NOMO-1 treated with DMSO at 0.1 percent for 48 hours (cell line): ENCODE data around the gene PIH1D2.
A peak's percentile ranks its signal among the peaks of the same experiment; 100 is the strongest.
"Not testable (repeated sequence)": the region's sequence is repeated elsewhere in the genome, so short reads cannot be mapped to it uniquely, and the experiment has no call there.

Experiments
- DNase-seq: peaks from one replicate; lab custom pipeline; 2025; ENCODE audit not compliant: unreplicated experiment; lab: John Stamatoyannopoulos, UW

PIH1D2 gene

DNA sequence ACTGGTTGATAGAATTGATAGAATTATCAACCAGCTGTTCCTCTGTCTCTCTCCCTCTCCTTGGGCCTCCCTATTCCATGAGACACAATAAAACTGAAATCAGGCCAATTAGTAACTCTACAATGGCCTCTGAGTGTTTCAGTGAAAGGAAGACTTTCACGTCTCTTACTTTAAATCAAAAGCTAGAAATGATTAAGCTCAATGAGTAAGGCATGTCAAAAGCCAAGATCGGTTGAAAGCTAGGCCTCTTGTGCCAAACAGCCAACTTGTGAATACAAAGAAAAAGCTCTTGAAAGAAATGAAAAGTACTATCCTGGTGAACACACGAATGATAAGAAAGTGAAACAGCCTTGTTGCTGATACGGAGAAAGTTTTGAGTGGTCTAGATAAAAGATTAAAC is 16.6 kb downstream of the PIH1D2 start:
- no peak for DNase-seq

DNA sequence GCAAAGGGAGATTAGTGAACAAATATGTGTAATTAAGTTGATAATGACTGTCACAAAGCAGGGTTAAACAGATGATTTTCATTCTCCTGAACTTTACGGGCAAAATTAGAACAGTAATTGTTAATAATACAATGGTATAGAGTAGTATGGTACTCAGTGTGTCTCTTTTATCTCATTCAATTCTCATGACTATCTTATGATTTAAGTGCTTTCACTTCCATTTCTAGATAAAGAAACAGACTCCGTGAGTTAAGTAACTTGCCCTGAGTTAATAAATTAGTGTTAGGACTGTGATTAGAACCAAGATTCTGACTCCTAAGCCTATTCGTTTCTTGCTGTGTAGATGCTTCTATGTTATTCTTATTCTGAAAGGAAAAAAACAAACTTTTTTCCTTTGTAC is 22.0 kb downstream of the PIH1D2 start:
- DNase-seq, result no peak

DNA sequence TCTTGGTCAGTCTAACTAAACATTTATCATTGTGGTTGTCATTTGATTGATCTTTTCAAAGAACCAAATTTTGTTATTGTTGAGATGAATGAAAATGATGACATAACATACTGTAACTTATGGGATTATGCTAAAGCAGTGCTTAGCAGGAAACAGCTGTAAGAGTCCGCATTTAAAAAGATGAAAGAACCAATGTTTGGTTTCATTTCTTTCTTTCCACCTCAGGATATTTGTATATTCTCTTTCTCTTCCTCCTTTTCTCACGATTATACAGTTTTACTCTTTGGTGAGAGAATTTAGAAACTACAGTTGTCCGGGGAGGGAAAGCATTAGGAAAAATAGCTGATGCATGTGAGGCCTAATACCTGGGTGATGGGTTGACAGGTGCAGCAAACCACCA is 23.1 kb downstream of the PIH1D2 start:
- peak; percentile 53 for DNase-seq

DNA sequence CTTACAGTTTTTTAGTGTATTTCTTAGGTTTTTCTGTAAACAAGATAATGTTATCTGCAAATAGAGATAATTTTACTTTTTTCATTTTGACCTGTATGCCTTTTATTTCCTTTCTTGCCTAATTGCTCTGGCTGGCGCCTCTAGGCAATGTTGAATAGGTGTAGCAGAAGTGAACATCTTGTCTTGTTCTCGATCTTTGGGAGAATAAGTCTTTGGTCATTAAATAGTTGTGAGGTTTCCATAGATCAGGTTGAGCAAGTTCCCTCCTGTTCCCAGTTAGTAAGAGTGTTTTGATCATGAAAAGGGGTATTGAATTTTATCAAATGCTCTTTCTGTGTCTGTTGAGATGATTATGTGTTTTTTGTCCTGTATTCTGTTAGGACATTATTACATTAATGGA is 24.0 kb downstream of the PIH1D2 start:
- no peak for DNase-seq

DNA sequence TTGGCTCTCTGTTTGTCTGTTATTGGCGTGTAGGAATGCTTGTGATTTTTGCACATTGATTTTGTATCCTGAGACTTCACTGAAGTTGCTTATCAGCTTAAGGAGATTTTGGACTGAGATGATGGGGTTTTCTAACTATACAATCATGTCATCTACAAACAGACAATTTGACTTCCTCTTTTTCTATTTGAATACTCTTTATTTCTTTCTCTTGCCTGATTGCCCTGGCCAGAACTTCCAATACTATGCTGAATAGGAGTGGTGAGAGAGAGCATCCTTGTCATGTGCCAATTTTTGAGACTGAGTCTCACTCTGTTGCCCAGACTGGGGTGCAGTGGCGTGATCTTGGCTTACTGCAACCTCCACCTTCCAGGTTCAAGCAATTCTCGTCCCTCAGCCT is 25.6 kb downstream of the PIH1D2 start:
- DNase-seq, result not testable (repeated sequence)

DNA sequence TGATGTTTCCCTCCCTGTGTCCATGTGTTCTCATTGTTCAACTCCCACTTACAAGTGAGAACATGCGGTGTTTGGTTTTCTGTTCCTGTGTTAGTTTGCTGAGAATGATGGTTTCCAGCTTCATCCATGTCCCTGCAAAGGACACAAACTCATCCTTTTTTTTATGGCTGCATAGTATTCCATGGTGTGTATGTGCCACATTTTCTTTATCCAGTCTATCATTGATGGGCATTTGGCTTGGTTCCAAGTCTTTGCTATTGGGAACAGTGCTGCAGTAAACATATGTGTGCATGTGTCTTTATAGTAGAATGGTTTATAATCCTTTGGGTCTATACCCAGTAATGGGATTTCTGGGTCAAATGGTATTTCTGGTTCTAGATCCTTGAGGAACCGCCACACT is 27.2 kb downstream of the PIH1D2 start:
- DNase-seq, result not testable (repeated sequence)

DNA sequence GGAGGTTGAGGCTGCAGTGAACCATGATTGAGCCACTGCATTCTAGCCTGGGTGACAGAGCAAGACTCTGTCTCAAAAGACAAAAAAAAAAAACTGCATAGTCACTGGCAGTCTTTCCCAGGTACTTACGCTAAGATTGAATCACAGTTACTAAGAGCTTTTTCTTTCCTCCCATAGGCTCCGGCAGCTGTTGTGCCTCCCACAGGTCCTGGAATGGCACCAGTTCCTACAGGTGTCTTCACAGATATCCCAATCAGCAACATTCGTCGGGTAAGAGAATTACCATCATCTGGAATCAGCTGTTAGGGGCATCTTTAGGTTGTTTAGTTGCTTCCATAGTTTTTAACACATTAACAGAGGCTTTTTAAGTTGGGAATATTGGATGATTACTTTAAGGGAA is 28.9 kb downstream of the PIH1D2 start:
- DNase-seq, result no peak

DNA sequence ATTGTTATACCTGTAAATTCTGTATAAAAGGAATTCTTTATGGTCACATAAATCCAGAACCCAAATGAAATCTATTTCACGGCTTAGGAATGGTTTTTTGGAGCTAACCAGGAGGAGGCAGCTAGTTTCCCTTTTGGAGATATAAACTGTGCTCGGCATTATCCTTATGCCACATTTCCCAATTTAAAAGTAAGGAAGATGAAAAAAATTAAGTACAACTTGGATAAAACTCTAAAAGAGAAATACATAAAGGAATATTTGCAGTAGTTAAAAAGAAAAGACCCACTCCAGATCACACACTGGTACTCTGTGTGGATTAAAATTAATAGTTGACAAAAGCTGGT is 30.9 kb downstream of the PIH1D2 start:
- DNase-seq, result no peak

DNA sequence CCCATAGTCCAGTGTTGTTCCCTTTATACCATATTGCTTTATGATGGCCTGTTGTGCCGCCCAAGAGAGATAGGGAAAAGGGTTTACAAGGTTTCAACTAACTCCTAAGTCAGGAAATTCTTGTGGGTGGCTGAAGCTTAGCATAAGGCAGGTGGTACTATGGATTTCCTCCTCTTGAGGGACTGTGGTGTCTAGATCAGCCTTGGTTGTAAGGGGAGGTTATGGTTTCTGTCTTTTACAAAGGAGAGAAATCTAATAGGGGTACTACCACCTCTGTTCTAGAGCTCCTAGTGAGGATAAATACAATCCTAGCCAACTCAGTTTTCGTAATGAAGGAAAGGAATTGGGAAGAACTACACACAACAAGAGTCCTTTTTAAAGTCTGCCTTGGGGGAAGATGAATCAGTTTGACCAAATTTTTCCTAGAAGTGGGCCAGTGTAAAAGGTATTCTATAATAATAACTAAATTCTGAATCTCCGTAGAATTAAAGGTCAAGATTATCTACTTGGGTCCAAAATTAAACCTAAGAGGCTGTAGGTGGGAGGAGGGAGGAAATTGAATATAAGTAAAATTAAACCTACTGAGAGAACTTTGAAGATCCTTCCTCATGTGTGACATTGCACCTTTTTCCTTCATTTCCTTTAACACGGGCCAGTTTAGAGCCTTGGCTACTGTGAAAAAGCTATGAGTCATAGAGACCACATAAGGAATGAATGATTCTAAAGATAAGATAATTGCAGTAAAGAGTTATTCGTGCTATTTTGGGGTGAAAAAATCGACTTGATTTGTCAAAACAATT is 31.5 kb downstream of the PIH1D2 start:
- DNase-seq, result no peak

DNA sequence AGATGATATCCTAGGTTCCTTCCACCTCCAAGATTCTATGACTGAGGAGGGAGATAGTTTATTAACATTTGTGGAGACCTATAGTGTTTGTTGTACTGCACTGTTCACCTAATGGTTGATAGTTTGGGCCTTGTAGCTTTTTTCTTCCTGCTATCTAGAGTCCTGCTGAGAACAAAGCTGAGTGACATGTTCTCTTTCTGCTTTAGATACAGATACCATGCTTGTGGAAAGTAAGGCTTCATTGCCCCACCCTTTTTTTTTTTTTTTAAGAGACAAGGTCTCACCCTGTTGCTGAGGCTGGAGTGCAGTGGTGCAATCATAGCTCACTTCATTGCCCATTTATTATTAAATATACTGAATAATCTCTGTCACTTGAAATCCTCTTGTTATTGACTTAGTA is 36.3 kb downstream of the PIH1D2 start:
- no peak for DNase-seq

DNA sequence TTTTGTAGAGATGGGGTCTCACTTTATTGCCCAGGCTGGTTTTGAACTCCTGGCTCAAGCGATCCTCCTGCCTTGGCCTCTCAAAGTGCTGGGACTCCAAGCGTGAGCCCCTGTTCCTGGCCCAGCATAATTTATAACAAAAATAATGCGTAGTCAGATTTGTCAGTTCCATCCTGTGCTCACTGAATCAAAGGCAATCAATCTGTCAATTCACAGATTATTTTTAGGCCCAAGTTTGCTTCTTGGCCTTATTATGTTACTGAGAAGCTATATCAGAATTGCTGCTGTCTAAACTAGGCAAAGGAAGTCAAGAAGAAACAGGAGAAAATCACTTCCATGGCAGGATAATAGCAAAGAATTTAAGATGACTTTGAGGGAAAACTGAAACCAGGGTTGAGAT is 39.9 kb downstream of the PIH1D2 start:
- no peak for DNase-seq

DNA sequence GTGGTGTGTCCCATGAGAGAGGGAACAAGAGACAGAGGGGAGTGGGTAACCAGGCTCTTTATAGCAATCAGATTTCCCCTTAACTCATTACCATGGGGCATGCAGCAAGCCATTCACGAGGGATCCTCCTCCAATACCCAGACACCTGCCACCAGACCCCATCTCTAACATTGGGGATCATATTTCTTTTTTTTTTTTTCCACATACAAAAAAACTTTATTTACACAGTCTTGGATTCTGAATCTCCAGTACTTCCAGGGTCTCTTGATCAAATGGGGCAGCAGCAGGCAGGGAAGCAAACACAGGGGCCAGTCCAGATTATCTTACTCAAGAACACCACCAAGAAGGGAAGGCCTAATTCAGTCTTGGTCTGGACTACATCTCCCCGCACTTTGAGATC is 44.4 kb downstream of the PIH1D2 start:
- no peak for DNase-seq

DNA sequence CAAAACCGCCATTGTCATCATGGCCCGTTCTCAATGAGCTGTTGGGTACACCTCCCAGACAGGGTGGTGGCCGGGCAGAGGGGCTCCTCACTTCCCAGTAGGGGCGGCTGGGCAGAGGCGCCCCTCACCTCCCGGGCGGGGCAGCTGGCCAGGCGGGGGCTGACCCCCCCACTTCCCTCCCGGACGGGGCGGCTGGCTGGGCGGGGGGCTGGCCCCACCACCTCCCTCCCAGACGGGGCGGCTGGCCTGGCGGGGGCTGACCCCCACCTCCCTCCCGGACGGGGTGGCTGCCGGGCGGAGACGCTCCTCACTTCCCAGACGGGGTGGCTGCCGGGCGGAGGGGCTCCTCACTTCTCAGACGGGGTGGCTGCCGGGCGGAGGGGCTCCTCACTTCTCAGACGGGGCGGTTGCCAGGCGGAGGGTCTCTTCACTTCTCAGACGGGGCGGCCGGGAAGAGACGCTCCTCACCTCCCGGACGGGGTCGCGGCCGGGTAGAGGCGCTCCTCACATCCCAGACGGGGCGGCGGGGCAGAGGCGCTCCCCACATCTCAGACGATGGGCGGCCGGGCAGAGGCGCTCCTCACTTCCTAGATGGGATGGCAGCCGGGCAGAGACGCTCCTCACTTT is 46.9 kb downstream of the PIH1D2 start:
- DNase-seq, result not testable (repeated sequence)

DNA sequence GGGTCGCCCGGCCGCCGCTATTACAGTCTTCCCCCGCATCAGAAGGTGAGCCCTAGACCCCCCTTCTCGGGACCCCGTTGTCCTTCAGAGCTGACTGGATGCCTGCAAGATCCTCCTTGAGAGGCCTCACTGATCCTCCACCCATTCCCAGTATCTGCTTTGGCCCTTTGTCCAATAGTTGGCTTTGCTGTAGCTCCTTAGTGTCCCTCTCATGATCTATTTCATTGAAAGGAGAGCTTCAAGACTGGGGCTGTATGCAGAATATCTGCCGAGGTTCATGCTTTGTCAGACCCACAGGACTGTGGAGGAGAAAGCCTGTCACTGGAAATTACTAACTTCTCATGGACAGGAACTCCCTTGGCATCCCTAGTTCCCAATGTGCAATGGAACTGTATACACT is 48.1 kb downstream of the PIH1D2 start:
- DNase-seq, result no peak

DNA sequence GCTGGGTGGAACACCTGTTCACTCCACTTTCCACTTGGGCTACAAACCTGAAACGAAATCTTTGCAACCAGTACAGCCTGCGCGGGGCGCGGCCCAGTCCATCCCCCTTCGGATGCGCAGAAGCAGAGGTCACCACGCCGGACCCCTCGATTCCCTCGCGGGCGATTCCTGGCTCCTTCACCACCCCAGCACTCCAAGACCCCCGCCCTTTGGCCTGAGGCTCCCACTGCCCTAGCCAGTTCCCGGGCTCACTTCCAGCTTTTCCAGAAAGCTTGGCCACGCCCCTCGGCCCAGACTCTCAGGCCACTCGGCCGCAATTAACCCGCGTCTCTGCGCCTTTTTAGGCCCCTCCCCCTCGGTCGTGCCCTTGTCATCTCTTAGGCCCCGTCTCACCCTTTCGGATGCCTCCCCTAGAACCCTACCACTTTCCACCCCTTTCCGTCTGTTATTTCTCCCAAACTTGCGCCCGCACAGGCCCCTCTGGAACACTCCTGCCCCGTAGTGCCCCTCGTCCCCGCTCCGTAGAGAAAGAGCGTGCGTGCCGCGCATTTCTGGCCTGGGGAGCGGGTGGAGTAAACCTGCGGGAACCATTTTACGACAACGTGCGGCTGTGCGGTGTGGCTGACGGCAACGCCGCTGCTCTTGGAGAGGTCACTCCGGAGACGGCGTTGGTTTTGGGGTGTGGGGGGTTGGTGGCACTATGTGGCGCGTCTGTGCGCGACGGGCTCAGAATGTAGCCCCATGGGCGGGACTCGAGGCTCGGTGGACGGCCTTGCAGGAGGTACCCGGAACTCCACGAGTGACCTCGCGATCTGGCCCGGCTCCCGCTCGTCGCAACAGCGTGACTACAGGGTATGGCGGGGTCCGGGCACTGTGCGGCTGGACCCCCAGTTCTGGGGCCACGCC is 48.8 kb downstream of the PIH1D2 start, which contains the start of gene DLAT:
Gene DLAT, plus strand, starts transcription at position 636 of the 906 bp plus-strand sequence. Its CDS starts 65 bp downstream, at position 701.
- peak; percentile 84 for DNase-seq

DNA sequence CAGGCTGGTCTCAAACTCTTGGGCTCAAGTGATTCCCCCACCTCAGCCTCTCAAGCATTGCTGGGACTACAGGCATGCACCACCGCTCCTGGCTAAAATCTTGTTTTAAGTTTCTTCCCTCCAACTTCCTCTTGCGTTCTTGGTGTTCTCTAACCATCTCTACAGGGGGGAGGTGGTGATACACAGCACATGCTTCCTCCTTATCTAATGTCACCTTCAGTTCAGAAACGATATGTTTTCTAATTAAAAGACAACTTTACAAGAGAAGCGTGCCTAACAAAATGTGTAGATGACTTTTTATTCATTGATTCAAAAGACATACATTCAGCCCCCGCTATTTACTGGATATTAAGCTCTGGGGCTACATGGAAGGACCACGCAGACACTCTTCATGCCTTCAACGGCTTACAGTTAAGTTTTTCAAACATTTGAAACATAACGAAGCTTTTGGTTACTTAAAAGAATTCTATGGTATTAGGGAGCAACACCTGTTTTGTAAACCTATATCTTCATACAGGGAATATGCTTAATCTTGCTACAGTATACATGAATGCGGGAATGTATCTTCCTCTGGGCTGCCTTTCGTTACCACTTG is 49.5 kb downstream of the PIH1D2 start:
- DNase-seq, result peak; percentile 69

DNA sequence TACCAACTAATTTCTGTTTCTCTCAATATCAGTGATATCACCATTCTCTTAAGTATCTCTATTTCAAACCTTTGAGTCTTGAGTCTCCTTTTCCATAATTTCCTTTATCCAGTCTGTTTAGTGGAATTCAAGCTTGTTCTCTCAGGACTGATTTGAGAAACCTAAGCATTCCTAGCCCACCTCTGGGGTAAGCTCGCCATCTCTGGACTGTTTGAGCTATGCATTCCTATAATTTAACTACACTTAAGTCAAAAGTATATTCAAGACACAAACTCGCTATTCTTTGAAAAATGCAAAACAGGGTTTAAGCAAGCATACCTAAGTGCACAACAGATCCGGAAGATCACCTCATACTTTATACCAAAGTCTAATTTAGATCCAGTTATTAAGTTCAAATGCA is 50.7 kb downstream of the PIH1D2 start:
- no peak for DNase-seq

DNA sequence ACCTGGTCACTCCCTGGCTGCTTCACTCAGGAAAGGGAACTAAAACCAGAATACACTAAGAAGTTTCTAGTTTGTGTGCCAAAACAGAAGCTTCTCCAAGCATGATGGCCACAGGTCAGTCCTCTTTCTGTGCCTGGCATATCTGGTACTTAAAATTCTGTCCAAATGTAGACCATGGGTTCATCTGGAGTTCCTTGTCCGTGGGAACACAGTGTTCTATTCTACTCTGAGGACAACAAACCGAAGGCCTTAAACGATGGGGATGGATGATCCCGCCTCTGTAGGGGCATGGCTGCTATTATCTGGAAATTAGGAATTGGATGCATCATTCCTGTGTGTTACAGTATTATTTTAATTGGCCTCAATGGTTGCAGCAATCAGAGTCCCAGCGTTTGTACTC is 54.8 kb downstream of the PIH1D2 start:
- DNase-seq, result no peak
